ENCODE results near the gene FBLIM1. TPM values are rescaled to one million over a fixed set of nuclear protein-coding genes. Genes with fewer than 3 reads are reported as not detected.

Gene FBLIM1
- total and polyA plus RNA-seq, 2 donors from 2014 or later, result 16.6 to 89.3 TPM

DNA sequence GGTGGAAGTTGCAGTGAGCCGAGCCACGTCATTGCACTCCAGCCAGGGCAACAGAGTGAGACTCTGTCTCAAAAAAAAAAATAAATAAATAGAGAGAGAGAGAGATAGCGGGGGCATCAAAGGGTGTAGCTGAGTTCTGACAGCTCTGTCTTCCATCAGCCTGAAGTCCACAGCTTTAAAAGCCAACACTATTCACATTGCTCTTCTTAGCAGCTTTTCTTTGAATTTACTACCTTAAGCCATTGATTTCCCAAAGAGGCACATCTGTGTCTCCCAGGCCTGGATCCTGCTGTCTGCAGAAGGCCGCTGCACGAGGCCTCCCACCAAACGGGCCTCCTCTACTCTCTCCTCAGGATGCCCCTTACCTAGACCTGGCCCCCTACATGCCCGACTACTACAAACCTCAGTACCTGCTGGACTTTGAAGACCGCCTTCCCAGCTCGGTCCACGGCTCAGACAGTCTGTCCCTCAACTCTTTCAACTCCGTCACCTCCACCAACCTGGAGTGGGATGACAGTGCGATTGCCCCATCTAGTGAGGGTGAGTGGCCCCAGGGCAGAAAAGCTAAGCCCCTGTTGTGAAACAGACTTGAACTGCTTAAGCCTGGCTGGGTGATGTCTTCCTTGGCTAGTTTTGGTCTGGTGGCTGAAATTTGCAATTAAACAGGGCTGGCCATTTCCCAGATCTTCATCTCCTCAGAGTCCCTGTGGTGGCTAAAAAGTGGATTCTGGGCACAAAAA lies 39.0 kb upstream of the FBLIM1 start:
- peaks cover 2 to 26% (median 15%) of the 10 kb centered on the region in 3 donors for H3K36me3 ChIP-seq (ENCODE audit: control insufficient read depth in 2 of 3, insufficient read depth in 3 of 3, low read length in 3 of 3)
- TF ChIP-seq, protein P1, sequence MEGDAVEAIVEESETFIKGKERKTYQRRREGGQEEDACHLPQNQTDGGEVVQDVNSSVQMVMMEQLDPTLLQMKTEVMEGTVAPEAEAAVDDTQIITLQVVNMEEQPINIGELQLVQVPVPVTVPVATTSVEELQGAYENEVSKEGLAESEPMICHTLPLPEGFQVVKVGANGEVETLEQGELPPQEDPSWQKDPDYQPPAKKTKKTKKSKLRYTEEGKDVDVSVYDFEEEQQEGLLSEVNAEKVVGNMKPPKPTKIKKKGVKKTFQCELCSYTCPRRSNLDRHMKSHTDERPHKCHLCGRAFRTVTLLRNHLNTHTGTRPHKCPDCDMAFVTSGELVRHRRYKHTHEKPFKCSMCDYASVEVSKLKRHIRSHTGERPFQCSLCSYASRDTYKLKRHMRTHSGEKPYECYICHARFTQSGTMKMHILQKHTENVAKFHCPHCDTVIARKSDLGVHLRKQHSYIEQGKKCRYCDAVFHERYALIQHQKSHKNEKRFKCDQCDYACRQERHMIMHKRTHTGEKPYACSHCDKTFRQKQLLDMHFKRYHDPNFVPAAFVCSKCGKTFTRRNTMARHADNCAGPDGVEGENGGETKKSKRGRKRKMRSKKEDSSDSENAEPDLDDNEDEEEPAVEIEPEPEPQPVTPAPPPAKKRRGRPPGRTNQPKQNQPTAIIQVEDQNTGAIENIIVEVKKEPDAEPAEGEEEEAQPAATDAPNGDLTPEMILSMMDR (IDR thresholded peaks at IDR 0.05; ENCODE audit: borderline replicate concordance, extremely low read depth, insufficient read depth), result no peak
- H3K9ac ChIP-seq (ENCODE audit: low read length in 3 of 3), result no peak overlapping the region
- no peaks in the 10 kb centered on the region for H3K9me3 ChIP-seq (ENCODE audit: control insufficient read depth in 2 of 3, insufficient read depth in 1 of 3, low read length in 3 of 3)
- intact Hi-C loops (cut with DNase I), result no loop called here
- FAIRE-seq, result no peak
- peaks cover 0 to 7% (median 0%) of the 10 kb centered on the region in 3 donors for H3K4me1 ChIP-seq (ENCODE audit: control insufficient read depth in 2 of 3, insufficient read depth in 2 of 3, low read depth in 1 of 3, low read length in 3 of 3)
- no peaks in the 10 kb centered on the region for H3K27me3 ChIP-seq (ENCODE audit: control insufficient read depth, insufficient read depth, low read length)
- H3K4me3 ChIP-seq (ENCODE audit: low read length in 3 of 3), result no peak overlapping the region
- DNase-seq, result no peak
- H3K27ac ChIP-seq (ENCODE audit: low read depth in 2 of 2, low read length in 2 of 2), result no peak overlapping the region

DNA sequence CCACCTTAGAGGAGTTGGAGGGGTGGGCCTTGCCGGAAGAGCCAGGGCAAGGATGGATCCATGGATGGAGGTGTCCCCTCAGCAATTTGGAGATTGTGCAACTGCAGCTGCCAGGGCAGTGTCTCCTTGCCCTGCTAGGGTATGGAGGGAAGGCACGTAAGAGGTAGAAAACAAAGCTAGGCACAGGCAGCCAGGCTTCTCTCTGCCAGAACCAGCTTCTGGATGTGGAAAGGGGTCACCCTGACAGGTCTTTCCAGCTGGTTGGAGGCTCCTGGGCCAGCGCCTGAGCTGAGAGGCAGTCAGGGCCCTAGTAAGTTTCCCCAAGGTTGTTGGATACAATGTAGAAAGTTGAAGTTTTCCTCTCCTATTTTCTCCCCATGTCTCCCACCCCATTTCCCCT lies 37.7 kb upstream of the FBLIM1 start:
- H3K27me3 ChIP-seq (ENCODE audit: control insufficient read depth, insufficient read depth, low read length), result no peaks in the 10 kb centered on the region
- H3K4me1 ChIP-seq (ENCODE audit: control insufficient read depth in 2 of 3, insufficient read depth in 2 of 3, low read depth in 1 of 3, low read length in 3 of 3), result peaks cover 0 to 2% (median 0%) of the 10 kb centered on the region in 3 donors
- peaks cover 2 to 30% (median 18%) of the 10 kb centered on the region in 3 donors for H3K36me3 ChIP-seq (ENCODE audit: control insufficient read depth in 2 of 3, insufficient read depth in 3 of 3, low read length in 3 of 3)
- H3K27ac ChIP-seq (ENCODE audit: low read depth in 2 of 2, low read length in 2 of 2), result no peak overlapping the region
- TF ChIP-seq, protein P1 (IDR thresholded peaks at IDR 0.05; ENCODE audit: borderline replicate concordance, extremely low read depth, insufficient read depth), result no peak
- H3K9ac ChIP-seq (ENCODE audit: low read length in 3 of 3), result no peak overlapping the region
- DNase-seq (no peak), FAIRE-seq (no peak)
- H3K9me3 ChIP-seq (ENCODE audit: control insufficient read depth in 2 of 3, insufficient read depth in 1 of 3, low read length in 3 of 3), result no peaks in the 10 kb centered on the region
- intact Hi-C loops (cut with DNase I), result no loop called here
- H3K4me3 ChIP-seq (ENCODE audit: low read length in 3 of 3), result no peak overlapping the region

DNA sequence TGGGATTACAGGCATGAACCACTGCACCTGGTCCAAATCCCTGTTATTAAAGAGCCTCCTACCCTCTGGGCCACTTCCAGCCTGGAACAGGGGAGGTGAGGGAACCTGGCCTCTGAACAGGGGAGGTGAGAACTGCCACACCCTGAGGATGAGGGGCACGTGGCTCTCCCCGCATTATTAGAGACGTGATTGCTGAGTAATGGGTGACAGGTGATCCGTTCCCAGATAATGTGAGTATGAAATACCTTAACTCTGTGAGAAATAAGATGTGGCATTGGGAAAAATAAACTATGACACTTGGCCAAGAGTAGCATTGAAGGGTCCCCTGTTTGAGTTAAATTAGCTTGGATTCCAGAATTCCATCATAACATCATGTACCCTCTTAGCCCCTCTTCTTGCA lies 36.2 kb upstream of the FBLIM1 start:
- Histone ChIP-seq H3K27me3 (ENCODE audit: control insufficient read depth, insufficient read depth, low read length) (no peaks in the 10 kb centered on the region), H3K4me1 (ENCODE audit: control insufficient read depth in 2 of 3, insufficient read depth in 2 of 3, low read depth in 1 of 3, low read length in 3 of 3) (peaks cover 0 to 2% (median 0%) of the 10 kb centered on the region in 3 donors), H3K27ac (ENCODE audit: low read depth in 2 of 2, low read length in 2 of 2) (no peak overlapping the region), H3K9ac (ENCODE audit: low read length in 3 of 3) (no peak overlapping the region), H3K9me3 (ENCODE audit: control insufficient read depth in 2 of 3, insufficient read depth in 1 of 3, low read length in 3 of 3) (no peaks in the 10 kb centered on the region), H3K4me3 (ENCODE audit: low read length in 3 of 3) (no peak overlapping the region), H3K36me3 (ENCODE audit: control insufficient read depth in 2 of 3, insufficient read depth in 3 of 3, low read length in 3 of 3) (peaks cover 2 to 39% (median 21%) of the 10 kb centered on the region in 3 donors)
- intact Hi-C loops (cut with DNase I), result no loop called here
- TF ChIP-seq, protein P1 (IDR thresholded peaks at IDR 0.05; ENCODE audit: borderline replicate concordance, extremely low read depth, insufficient read depth), result no peak
- DNase-seq (no peak), FAIRE-seq (no peak)

Measured in kidney (tissue), 14 donors.